Heart right ventricle (tissue), 16 donors: ENCODE data around the gene TERC. TPM values are rescaled to one million over a fixed set of nuclear protein-coding genes. Genes with fewer than 3 reads are reported as not detected.

Source experiments
- ATAC-seq, 8 donors: fragments of 200-7000 bp; cut with Tn5 transposase; one replicate each; pipeline ENCODE4 v1.9.1; 2020; ENCODE audit warnings: mild to moderate bottlenecking in 8 of 8, moderate library complexity in 8 of 8, moderate number of reproducible peaks in 1 of 8
- DNase-seq, 2 donors: peaks; one replicate each; pipeline ENCODE4 v3.0.0-alpha.2; 2020
- H3K27ac ChIP-seq, 10 donors: fragments of 200-600 bp; sonication (generic) in 2 of 10; one replicate each; pipeline versions ENCODE4 v1.5.0 to v1.8.0; 2020 to 2022; ENCODE audit warnings: mild to moderate bottlenecking in 3 of 10
- H3K27me3 ChIP-seq, 7 donors: fragments of 200-600 bp; one replicate each; pipeline ENCODE4 v1.8.0; 2021 to 2022; ENCODE audit warnings: mild to moderate bottlenecking in 2 of 7
- H3K36me3 ChIP-seq, 9 donors: fragments of 200-600 bp; sonication (generic) in 1 of 9; one replicate each; pipeline versions ENCODE4 v1.5.0 to v1.8.0; 2020 to 2022; ENCODE audit warnings: mild to moderate bottlenecking in 2 of 9
- H3K4me1 ChIP-seq, 9 donors: fragments of 200-600 bp; sonication (generic) in 1 of 9; one replicate each; pipeline versions ENCODE4 v1.5.0 to v1.8.0; 2020 to 2022; ENCODE audit warnings: mild to moderate bottlenecking in 4 of 9
- H3K4me3 ChIP-seq, 10 donors: fragments of 200-600 bp; sonication (generic) in 2 of 10; one replicate each; pipeline versions ENCODE4 v1.5.0 to v1.8.0; 2020 to 2022; ENCODE audit warnings: mild to moderate bottlenecking in 7 of 10, moderate library complexity in 2 of 10
- H3K9me3 ChIP-seq, 11 donors: fragments of 200-600 bp in 10 of 11; sonication (generic) in 2 of 11; one replicate each; pipeline versions ENCODE4 v1.5.0 to v1.8.0; 2013 to 2022; ENCODE audit warnings: mild to moderate bottlenecking in 2 of 11, control low read depth in 1 of 11, moderate library complexity in 1 of 11
- WGBS, 2 donors: extraction: QIAGEN DNeasy Blood & Tissue Kit; methylation state at CpG; one replicate each; pipeline ENCODE4 v1.1.7; 2013; ENCODE audit warnings: inconsistent platforms in 1 of 2; 5-methylcytosine and 5-hydroxymethylcytosine counted together
- intact Hi-C, 10 donors: fragments of 100-400 bp; cut with DNase I; formaldehyde crosslinking; loops; one replicate each; pipeline versions ENCODE4 v1.11.1 to v1.14.2; 2022
- polyA plus RNA-seq, 2 donors: library from polyadenylated mRNA; stranded (reverse); fragments of 200-250 nt; gene quantifications; one replicate each; pipeline ENCODE4 v1.2.3, GENCODE V29; 2013
- total RNA-seq, 10 donors: library from RNA; stranded (reverse); fragmentation: NEBNext Ultra II Directional in 3 of 10; extraction: Animal tissue kit (Norgen Biotek cat#: 25700) in 3 of 10; gene quantifications; one replicate each; pipeline versions ENCODE4 v1.2.1 to v1.2.4, GENCODE V29; 2021 to 2023
- TF ChIP-seq, protein P1 (sequence below), 9 donors: fragments of 200-600 bp; sonication (generic) in 2 of 9; IDR thresholded peaks; one replicate each; pipeline versions ENCODE4 v1.5.0 to v1.8.0; 2021 to 2022; ENCODE audit warnings: antibody characterized with exemption in 9 of 9, mild to moderate bottlenecking in 5 of 9, moderate library complexity in 1 of 9
- donor health status: Arrhythmogenic right ventricular cardiomyopathy.
- donor health status: ischemic (EF 13 %, LVEDD 7.1; RV severe dilation, severe dysfunction).
- donor health status: healthy with polysubstance abuse.
- donor health status: DM: no; HTN: yes; CAD: no.
- donor health status: DM: no; HTN: no; CAD: no.
- donor health status: ischemic (EF 25% LVEDD 6.9; RV normal size, moderate dysfunction).
- donor health status: ischemic (EF 25% LVEDD 5.7; RV mildly dilated, moderate dysfunction).
- donor health status: healthy.
- donor health status: DM: yes; HTN: yes; CAD: no.
- donor health status: Ischemic cardiomyopathy.
- donor health status: ischemic (EF 35%, LVEDD 5.7; RV mildly dilated, moderate dysfunction).
- donor health status: nonischemic (EF 11% LVEDD 7.7; RV severe dilation, severe dysfunction).
- donor health status: DM: yes; HTN: yes; CAD: no.
- donor health status: PGD.
- donor health status: ischemic (EF 29% LVEDD 5.4; RV normal size, mild dysfunction).
- donor health status: nonischemic (EF 23%, LVEDD 6.1; RV moderate dilation, normal function).

TERC gene
- total and polyA plus RNA-seq, 12 donors = 0.20 to 5.1 (median 2.6) TPM; not detected in 4

DNA sequence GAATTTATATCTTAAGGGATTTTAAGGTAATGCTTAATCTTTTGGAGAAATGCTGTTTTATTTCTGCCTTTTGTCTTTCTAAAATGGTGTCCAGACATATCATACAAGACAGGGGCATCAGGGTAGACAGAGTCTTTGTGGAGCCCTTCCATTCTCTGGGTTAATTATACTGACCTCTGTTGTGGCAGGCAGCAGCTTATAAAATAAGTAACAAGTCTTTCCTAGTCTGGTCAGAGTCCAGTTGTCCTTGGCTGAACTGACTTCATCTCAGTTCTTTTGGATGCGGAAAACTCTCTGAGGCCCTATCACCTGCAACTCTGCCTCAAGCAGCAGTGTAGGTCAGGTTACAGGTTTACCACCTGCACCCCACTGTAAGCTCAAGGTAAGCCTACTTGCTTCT lies 27.5 kb upstream of the TERC start:
- no peaks in the 10 kb centered on the region for H3K27me3 ChIP-seq
- 87 to 100% methylated on average over 1 of the region's 1 CpG for WGBS, 2 donors
- TF ChIP-seq, protein P1, sequence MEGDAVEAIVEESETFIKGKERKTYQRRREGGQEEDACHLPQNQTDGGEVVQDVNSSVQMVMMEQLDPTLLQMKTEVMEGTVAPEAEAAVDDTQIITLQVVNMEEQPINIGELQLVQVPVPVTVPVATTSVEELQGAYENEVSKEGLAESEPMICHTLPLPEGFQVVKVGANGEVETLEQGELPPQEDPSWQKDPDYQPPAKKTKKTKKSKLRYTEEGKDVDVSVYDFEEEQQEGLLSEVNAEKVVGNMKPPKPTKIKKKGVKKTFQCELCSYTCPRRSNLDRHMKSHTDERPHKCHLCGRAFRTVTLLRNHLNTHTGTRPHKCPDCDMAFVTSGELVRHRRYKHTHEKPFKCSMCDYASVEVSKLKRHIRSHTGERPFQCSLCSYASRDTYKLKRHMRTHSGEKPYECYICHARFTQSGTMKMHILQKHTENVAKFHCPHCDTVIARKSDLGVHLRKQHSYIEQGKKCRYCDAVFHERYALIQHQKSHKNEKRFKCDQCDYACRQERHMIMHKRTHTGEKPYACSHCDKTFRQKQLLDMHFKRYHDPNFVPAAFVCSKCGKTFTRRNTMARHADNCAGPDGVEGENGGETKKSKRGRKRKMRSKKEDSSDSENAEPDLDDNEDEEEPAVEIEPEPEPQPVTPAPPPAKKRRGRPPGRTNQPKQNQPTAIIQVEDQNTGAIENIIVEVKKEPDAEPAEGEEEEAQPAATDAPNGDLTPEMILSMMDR (IDR thresholded peaks at IDR 0.05) = no peak
- H3K4me1 ChIP-seq = no peaks in the 10 kb centered on the region
- no peak overlapping the region for H3K4me3 ChIP-seq
- H3K36me3 ChIP-seq = peaks cover 0 to 70% (median 11%) of the 10 kb centered on the region in 9 donors
- peak in 3 of 8 donors; percentile 37 to 49 (median 45) for ATAC-seq
- H3K9me3 ChIP-seq = no peaks in the 10 kb centered on the region
- intact Hi-C loops = no loop called here
- DNase-seq = no peak
- H3K27ac ChIP-seq = no peak overlapping the region

DNA sequence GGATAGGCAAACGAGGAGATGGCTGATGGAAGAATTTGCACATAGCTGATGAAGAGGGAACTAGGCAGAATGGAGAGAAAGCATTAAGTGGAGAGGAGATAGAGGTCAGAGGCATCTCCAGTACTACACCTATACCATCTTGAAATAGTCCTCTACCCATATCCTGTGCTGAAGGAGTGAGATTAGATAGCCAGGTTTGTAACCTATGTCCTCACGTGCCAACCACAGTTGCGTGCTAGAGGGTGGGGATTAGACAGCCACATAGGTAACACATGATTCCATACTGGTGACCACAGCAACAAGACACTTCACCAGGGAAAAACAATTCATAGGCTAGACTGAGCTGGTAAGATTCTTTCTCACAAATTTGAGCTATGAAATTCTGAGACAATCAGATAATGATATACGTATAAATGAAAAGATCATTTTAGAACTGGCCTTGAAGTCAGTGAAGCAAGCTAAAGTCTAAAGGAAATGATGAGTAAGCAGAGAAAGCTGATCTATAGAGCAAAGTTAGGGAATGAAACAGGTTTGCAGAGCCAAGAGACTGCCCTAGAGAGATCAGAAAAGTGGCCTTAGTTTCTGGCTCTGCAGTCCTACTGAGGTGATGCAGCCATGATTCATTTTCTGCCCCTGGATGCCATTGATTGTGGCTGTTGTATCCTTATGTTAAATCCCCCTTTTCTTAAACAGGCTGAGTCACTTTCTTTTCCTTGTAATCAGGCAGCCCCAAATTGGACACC lies 26.0 kb upstream of the TERC start:
- Histone ChIP-seq H3K36me3 (peaks cover 0 to 71% (median 22%) of the 10 kb centered on the region in 9 donors), H3K27ac (no peak overlapping the region), H3K4me3 (no peak overlapping the region), H3K4me1 (no peaks in the 10 kb centered on the region), H3K27me3 (no peaks in the 10 kb centered on the region), H3K9me3 (no peaks in the 10 kb centered on the region)
- DNase-seq (no peak), ATAC-seq (no peak)
- intact Hi-C loops = no loop called here
- TF ChIP-seq, protein P1 (IDR thresholded peaks at IDR 0.05) = no peak
- WGBS, 2 donors = 89 to 90% methylated on average over 4 of the region's 4 CpGs

DNA sequence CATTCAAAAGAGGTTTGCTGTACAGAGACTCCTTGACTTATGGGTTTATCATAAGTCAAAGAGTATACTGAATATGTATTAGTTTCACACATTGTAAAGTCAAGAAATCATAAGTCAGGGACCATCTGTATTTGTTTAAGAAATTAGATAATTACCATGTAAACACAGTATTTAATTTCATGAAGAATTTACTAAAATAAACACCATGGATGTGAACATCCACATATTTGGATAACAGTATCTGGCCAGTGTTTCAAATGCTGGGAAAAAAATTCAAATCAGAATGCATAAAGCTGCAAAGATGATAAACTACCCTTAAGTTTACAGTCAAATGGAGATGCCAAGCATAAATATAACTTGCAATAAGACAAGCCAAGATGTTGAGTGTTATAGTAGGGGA lies 25.4 kb upstream of the TERC start:
- Histone ChIP-seq H3K27me3 (no peaks in the 10 kb centered on the region), H3K27ac (no peak overlapping the region), H3K9me3 (no peaks in the 10 kb centered on the region), H3K36me3 (peaks cover 0 to 77% (median 27%) of the 10 kb centered on the region in 9 donors), H3K4me1 (no peaks in the 10 kb centered on the region), H3K4me3 (no peak overlapping the region)
- no peak for DNase-seq
- intact Hi-C loops = no loop called here
- ATAC-seq = no peak
- TF ChIP-seq, protein P1 (IDR thresholded peaks at IDR 0.05) = no peak

DNA sequence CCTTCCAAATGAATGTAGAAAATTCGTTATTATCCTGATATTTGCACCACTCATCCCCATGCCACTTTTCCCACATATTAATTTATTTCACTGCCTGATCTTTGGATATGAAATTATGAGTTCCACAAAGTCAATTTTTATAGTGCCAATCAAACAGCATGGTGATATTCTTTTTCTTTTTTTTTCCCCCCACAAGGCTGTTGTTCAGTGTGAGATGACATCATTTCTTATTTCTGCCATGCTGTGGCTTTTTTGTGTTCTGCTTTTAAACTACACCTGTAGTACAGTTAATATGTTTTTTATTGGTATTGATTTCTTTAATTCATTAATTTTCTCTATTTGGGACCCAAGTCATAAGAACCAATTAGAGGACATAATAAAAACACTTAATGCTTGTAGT lies 22.9 kb upstream of the TERC start:
- H3K27me3 ChIP-seq = no peaks in the 10 kb centered on the region
- intact Hi-C loops = loop anchor here in 1 of 10 donors (10.0 kb wide), 1 partner anchor 187 kb away; no protein-coding TSS in a partner anchor
- no peak overlapping the region for H3K27ac ChIP-seq
- DNase-seq = no peak
- WGBS, 2 donors = 92 to 94% methylated on average over 1 of the region's 1 CpG
- H3K36me3 ChIP-seq = peaks cover 0 to 97% (median 45%) of the 10 kb centered on the region in 9 donors
- TF ChIP-seq, protein P1 (IDR thresholded peaks at IDR 0.05) = no peak
- no peak overlapping the region for H3K4me3 ChIP-seq
- no peak for ATAC-seq
- H3K9me3 ChIP-seq = no peaks in the 10 kb centered on the region
- H3K4me1 ChIP-seq = peaks cover 0 to under 1% (median 0%) of the 10 kb centered on the region in 9 donors
